ENCODE results near the gene TNFRSF4.
"Not testable (repeated sequence)": the region's sequence is repeated elsewhere in the genome, so short reads cannot be mapped to it uniquely, and the experiment has no call there.

The TNFRSF4 gene

GRCh38 chr1:1253314-1253713, 39.4 kb upstream of the TNFRSF4 start:
- Histone ChIP-seq H3K9me2 (replicated peaks; ENCODE audit: low read depth, low read length) (no peaks in the 10 kb centered on the region), H3K27me3 (ENCODE audit: insufficient read depth, low read length, poor library complexity, severe bottlenecking) (no peaks in the 10 kb centered on the region), H3K4me2 (ENCODE audit: low read depth, low read length, poor library complexity, severe bottlenecking) (no peak overlapping the region), H4K20me1 (ENCODE audit: insufficient read depth, low read length, poor library complexity, severe bottlenecking) (no peaks in the 10 kb centered on the region), H3F3A (ENCODE audit: low read depth) (no peaks in the 10 kb centered on the region), H3K4me1 (ENCODE audit: insufficient read depth, low read length, poor library complexity, severe bottlenecking) (peaks cover 13% of the 10 kb centered on the region), H3K4me3 (ENCODE audit: low read length, poor library complexity, severe bottlenecking) (no peak overlapping the region), H3K79me2 (ENCODE audit: insufficient read depth, low read length) (peaks cover 1% of the 10 kb centered on the region; the same call in 1 of the 2 replicates), H3K9ac (ENCODE audit: low read depth, low read length, poor library complexity, severe bottlenecking) (no peak overlapping the region), H2AFZ (ENCODE audit: low read length) (no peak overlapping the region), H3K36me3 (ENCODE audit: insufficient read depth, low read length) (peaks cover 18% of the 10 kb centered on the region; the same call in 1 of the 2 replicates), H3K9me3 (ENCODE audit: insufficient read depth, low read depth, low read length) (no peaks in the 10 kb centered on the region)
- no peak for TF ChIP-seq EZH2phosphoT487 (IDR thresholded peaks at IDR 0.05; ENCODE audit: borderline replicate concordance)

- no peaks in the 10 kb centered on the region for H3K9me3 ChIP-seq (ENCODE audit: insufficient read depth, low read depth, low read length)
- peak overlapping the region; percentile 54 for H3K4me2 ChIP-seq (ENCODE audit: low read depth, low read length, poor library complexity, severe bottlenecking)
- no peaks in the 10 kb centered on the region for H4K20me1 ChIP-seq (ENCODE audit: insufficient read depth, low read length, poor library complexity, severe bottlenecking)
- no peak overlapping the region for H2AFZ ChIP-seq (ENCODE audit: low read length)
- H3F3A ChIP-seq (ENCODE audit: low read depth), result no peaks in the 10 kb centered on the region
- no peaks in the 10 kb centered on the region for H3K9me2 ChIP-seq (replicated peaks; ENCODE audit: low read depth, low read length)
- H3K9ac ChIP-seq (ENCODE audit: low read depth, low read length, poor library complexity, severe bottlenecking), result peak overlapping the region; percentile 82
- H3K4me3 ChIP-seq (ENCODE audit: low read length, poor library complexity, severe bottlenecking), result peak overlapping the region; percentile 14
- H3K4me1 ChIP-seq (ENCODE audit: insufficient read depth, low read length, poor library complexity, severe bottlenecking), result peaks cover 13% of the 10 kb centered on the region
- no peaks in the 10 kb centered on the region for H3K27me3 ChIP-seq (ENCODE audit: insufficient read depth, low read length, poor library complexity, severe bottlenecking)
- H3K79me2 ChIP-seq (ENCODE audit: insufficient read depth, low read length), result no peaks in the 10 kb centered on the region
- TF ChIP-seq CTCF (conservative IDR thresholded peaks at IDR 0.05; ENCODE audit: low read length) (no peak), EZH2phosphoT487 (IDR thresholded peaks at IDR 0.05; ENCODE audit: borderline replicate concordance) (no peak)
- H3K36me3 ChIP-seq (ENCODE audit: insufficient read depth, low read length), result peaks cover 18% of the 10 kb centered on the region; the same call in 1 of the 2 replicates
These were observed 36.9 kb upstream of the TNFRSF4 start for GRCh38 chr1:1250786-1251284.

- H3F3A ChIP-seq (ENCODE audit: low read depth); H3K79me2 ChIP-seq (ENCODE audit: insufficient read depth, low read length); H3K4me2 ChIP-seq (ENCODE audit: low read depth, low read length, poor library complexity, severe bottlenecking); H3K27me3 ChIP-seq (ENCODE audit: insufficient read depth, low read length, poor library complexity, severe bottlenecking); H3K4me3 ChIP-seq (ENCODE audit: low read length, poor library complexity, severe bottlenecking); H3K9me3 ChIP-seq (ENCODE audit: insufficient read depth, low read depth, low read length); H3K9me2 ChIP-seq (replicated peaks; ENCODE audit: low read depth, low read length); H4K20me1 ChIP-seq (ENCODE audit: insufficient read depth, low read length, poor library complexity, severe bottlenecking); H2AFZ ChIP-seq (ENCODE audit: low read length); H3K36me3 ChIP-seq (ENCODE audit: insufficient read depth, low read length); H3K9ac ChIP-seq (ENCODE audit: low read depth, low read length, poor library complexity, severe bottlenecking): not testable (repeated sequence)
- peaks cover 13% of the 10 kb centered on the region for H3K4me1 ChIP-seq (ENCODE audit: insufficient read depth, low read length, poor library complexity, severe bottlenecking)
These were observed 34.3 kb upstream of the TNFRSF4 start for GRCh38 chr1:1248009-1248913.

GRCh38 chr1:1247341-1247913, 33.5 kb upstream of the TNFRSF4 start:
- Histone ChIP-seq H3K4me2 (ENCODE audit: low read depth, low read length, poor library complexity, severe bottlenecking) (no peak overlapping the region), H3K27me3 (ENCODE audit: insufficient read depth, low read length, poor library complexity, severe bottlenecking) (no peaks in the 10 kb centered on the region), H3K9me3 (ENCODE audit: insufficient read depth, low read depth, low read length) (no peaks in the 10 kb centered on the region), H4K20me1 (ENCODE audit: insufficient read depth, low read length, poor library complexity, severe bottlenecking) (no peaks in the 10 kb centered on the region), H3F3A (ENCODE audit: low read depth) (no peaks in the 10 kb centered on the region), H3K36me3 (ENCODE audit: insufficient read depth, low read length) (no peaks in the 10 kb centered on the region), H3K4me3 (ENCODE audit: low read length, poor library complexity, severe bottlenecking) (no peak overlapping the region), H3K9ac (ENCODE audit: low read depth, low read length, poor library complexity, severe bottlenecking) (no peak overlapping the region), H3K79me2 (ENCODE audit: insufficient read depth, low read length) (no peaks in the 10 kb centered on the region), H3K4me1 (ENCODE audit: insufficient read depth, low read length, poor library complexity, severe bottlenecking) (peaks cover 13% of the 10 kb centered on the region), H2AFZ (ENCODE audit: low read length) (no peak overlapping the region), H3K9me2 (replicated peaks; ENCODE audit: low read depth, low read length) (no peaks in the 10 kb centered on the region)
- TF ChIP-seq EZH2phosphoT487 (IDR thresholded peaks at IDR 0.05; ENCODE audit: borderline replicate concordance) (no peak), CTCF (conservative IDR thresholded peaks at IDR 0.05; ENCODE audit: low read length) (no peak)

Measured in Loucy (cell line).